Thyroid gland (tissue), 4 donors: ENCODE results near the gene PSMA4.

Experiments used
- POLR2A ChIP-seq, 2 donors: fragments of 450-650 bp; IDR thresholded peaks; one replicate each; pipeline ENCODE4 v1.6.1; 2017; ENCODE audit warnings: antibody characterized with exemption in 2 of 2, mild to moderate bottlenecking in 2 of 2, moderate library complexity in 1 of 2
- TF ChIP-seq, protein P1 (sequence below), 6 experiments: fragments of 200-600 bp in 3 of 6; fragments of 450-650 bp in 3 of 6; sonication (generic) in 3 of 6; IDR thresholded peaks; one replicate each; pipeline ENCODE4 v1.5.1; 2016 to 2019; ENCODE audit warnings: antibody characterized with exemption in 6 of 6, mild to moderate bottlenecking in 2 of 6, inconsistent platforms in 1 of 6, moderate library complexity in 1 of 6

DNA sequence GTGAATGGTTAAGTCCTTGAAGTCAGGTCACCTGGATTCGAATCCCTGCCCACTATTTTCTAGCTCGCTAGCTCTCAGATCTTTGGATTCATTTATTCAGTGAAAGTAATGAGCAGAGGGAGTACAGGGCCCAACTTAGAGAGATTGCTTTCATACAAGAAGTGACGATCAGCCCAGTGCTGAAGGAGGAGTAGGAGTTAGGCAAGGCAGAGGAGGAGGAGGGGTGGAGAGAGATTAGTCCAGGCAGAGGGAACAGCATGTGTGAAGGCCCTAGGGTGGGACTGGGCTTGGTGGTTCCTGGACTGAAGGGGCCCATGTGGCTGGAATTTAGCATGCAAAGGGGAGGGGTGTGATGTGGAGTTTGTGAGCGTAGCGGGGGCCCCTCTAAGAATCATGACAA lies 21.2 kb downstream of the PSMA4 start:
- TF ChIP-seq, protein P1, sequence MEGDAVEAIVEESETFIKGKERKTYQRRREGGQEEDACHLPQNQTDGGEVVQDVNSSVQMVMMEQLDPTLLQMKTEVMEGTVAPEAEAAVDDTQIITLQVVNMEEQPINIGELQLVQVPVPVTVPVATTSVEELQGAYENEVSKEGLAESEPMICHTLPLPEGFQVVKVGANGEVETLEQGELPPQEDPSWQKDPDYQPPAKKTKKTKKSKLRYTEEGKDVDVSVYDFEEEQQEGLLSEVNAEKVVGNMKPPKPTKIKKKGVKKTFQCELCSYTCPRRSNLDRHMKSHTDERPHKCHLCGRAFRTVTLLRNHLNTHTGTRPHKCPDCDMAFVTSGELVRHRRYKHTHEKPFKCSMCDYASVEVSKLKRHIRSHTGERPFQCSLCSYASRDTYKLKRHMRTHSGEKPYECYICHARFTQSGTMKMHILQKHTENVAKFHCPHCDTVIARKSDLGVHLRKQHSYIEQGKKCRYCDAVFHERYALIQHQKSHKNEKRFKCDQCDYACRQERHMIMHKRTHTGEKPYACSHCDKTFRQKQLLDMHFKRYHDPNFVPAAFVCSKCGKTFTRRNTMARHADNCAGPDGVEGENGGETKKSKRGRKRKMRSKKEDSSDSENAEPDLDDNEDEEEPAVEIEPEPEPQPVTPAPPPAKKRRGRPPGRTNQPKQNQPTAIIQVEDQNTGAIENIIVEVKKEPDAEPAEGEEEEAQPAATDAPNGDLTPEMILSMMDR (IDR thresholded peaks at IDR 0.05) = no peak
- TF ChIP-seq POLR2A (IDR thresholded peaks at IDR 0.05) = no peak
